Measurements from ENCODE around the gene UBR4. TPM values are rescaled to one million over a fixed set of nuclear protein-coding genes. Genes with fewer than 3 reads are reported as not detected.
"Not testable (repeated sequence)": the region's sequence is repeated elsewhere in the genome, so short reads cannot be mapped to it uniquely, and the experiment has no call there.

UBR4 gene
- total RNA-seq, 4 donors from 2014 or later, result 214 to 324 (median 272) TPM

GRCh38 chr1:19219451-19219850 lies 9.4 kb upstream of the UBR4 start:
- Histone ChIP-seq H3K9me3 (no peaks in the 10 kb centered on the region), H3K27me3 (no peaks in the 10 kb centered on the region), H3K4me3 (no peak overlapping the region), H3K27ac (no peak overlapping the region), H3K36me3 (peaks cover 86% of the 10 kb centered on the region), H3K4me1 (no peaks in the 10 kb centered on the region)
- DNase-seq (ENCODE audit: low spot score in 2 of 2), result no peak
- no peak for TF ChIP-seq CTCF (IDR thresholded peaks at IDR 0.05)
- no peak for TF ChIP-seq POLR2A (IDR thresholded peaks at IDR 0.05)
- no peak for TF ChIP-seq POLR2AphosphoS5 (IDR thresholded peaks at IDR 0.05)
- TF ChIP-seq EP300 (IDR thresholded peaks at IDR 0.05), result no peak
- 84% methylated on average over 7 of the region's 7 CpGs for WGBS

GRCh38 chr1:19216585-19216984 lies 6.5 kb upstream of the UBR4 start:
- H3K4me3 ChIP-seq; H3K27ac ChIP-seq; H3K27me3 ChIP-seq; DNase-seq (ENCODE audit: low spot score in 2 of 2); H3K9me3 ChIP-seq; H3K4me1 ChIP-seq: not testable (repeated sequence)
- H3K36me3 ChIP-seq, result peaks cover 67% of the 10 kb centered on the region
- 96% methylated on average over 4 of the region's 4 CpGs for WGBS

- TF ChIP-seq POLR2A (IDR thresholded peaks at IDR 0.05) (no peak), POLR2AphosphoS5 (IDR thresholded peaks at IDR 0.05) (no peak), CTCF (IDR thresholded peaks at IDR 0.05) (no peak), EP300 (IDR thresholded peaks at IDR 0.05) (no peak)
- Histone ChIP-seq H3K9me3 (no peaks in the 10 kb centered on the region), H3K27me3 (no peaks in the 10 kb centered on the region), H3K4me1 (peaks cover 26% of the 10 kb centered on the region), H3K27ac (no peak overlapping the region), H3K4me3 (no peak overlapping the region), H3K36me3 (peaks cover 37% of the 10 kb centered on the region)
- 90% methylated on average over 1 of the region's 1 CpG for WGBS
- DNase-seq (ENCODE audit: low spot score in 2 of 2), result no peak
Observed at GRCh38 chr1:19213580-19213979, 3.5 kb upstream of the UBR4 start.

GRCh38 chr1:19212167-19212566 lies 2.1 kb upstream of the UBR4 start:
- no peak overlapping the region for H3K27ac ChIP-seq
- no peak for TF ChIP-seq EP300 (IDR thresholded peaks at IDR 0.05)
- TF ChIP-seq POLR2AphosphoS5 (IDR thresholded peaks at IDR 0.05), result no peak
- TF ChIP-seq CTCF (IDR thresholded peaks at IDR 0.05), result no peak
- TF ChIP-seq POLR2A (IDR thresholded peaks at IDR 0.05), result no peak
- H3K27me3 ChIP-seq, result no peaks in the 10 kb centered on the region
- H3K4me3 ChIP-seq, result no peak overlapping the region
- H3K4me1 ChIP-seq, result peaks cover 37% of the 10 kb centered on the region
- H3K9me3 ChIP-seq, result no peaks in the 10 kb centered on the region
- no peak for DNase-seq (ENCODE audit: low spot score in 2 of 2)
- peaks cover 26% of the 10 kb centered on the region for H3K36me3 ChIP-seq

- peaks cover 17% of the 10 kb centered on the region for H3K36me3 ChIP-seq
- TF ChIP-seq POLR2AphosphoS5 (IDR thresholded peaks at IDR 0.05) (no peak), EP300 (IDR thresholded peaks at IDR 0.05) (peak; percentile 30)
- 18% methylated on average over 12 of the region's 12 CpGs for WGBS
- peaks cover 44% of the 10 kb centered on the region for H3K4me1 ChIP-seq
- peak overlapping the region; percentile 91 for H3K27ac ChIP-seq
- H3K9me3 ChIP-seq, result no peaks in the 10 kb centered on the region
- peak overlapping the region; percentile 92 for H3K4me3 ChIP-seq
- no peak for DNase-seq (ENCODE audit: low spot score in 2 of 2)
- H3K27me3 ChIP-seq, result no peaks in the 10 kb centered on the region
Observed at GRCh38 chr1:19210772-19211549, 895 bp upstream of the UBR4 start.

DNA sequence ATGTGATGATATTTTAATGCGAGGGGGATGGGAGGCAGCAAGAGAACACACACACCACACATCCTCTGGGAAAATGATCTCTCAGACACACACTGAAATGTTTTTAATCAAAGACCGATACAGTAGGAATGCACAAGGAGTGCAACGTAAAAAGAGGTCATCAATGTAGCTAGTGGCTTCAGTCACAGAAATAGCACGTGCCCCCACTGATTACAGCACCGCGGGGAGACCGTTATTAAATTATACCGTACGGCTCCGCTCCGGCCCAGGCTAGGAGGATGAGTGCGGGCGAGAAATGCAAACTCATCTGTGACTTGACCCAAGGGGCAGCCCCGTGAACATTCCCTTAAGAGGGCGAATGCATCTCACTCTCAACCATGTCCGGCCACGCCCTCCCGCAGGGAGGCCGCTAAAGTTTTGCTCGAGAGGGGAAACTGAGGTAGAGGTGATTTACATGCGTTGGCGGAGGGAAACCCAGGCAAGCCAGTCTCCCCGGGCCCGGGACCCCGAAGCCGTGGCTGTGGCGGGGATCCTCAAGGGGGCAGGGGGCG lies 552 bp downstream of the UBR4 start:
- DNase-seq (ENCODE audit: low spot score in 2 of 2), result peak in 1 of 2 donors; percentile 78
- Histone ChIP-seq H3K27ac (peak overlapping the region; percentile 91), H3K36me3 (peaks cover 10% of the 10 kb centered on the region), H3K4me3 (peak overlapping the region; percentile 92), H3K27me3 (no peaks in the 10 kb centered on the region), H3K9me3 (no peaks in the 10 kb centered on the region), H3K4me1 (peaks cover 51% of the 10 kb centered on the region)
- WGBS, result under 1% methylated on average over 20 of the region's 28 CpGs
- no peak for TF ChIP-seq POLR2A (IDR thresholded peaks at IDR 0.05)
- no peak for TF ChIP-seq POLR2AphosphoS5 (IDR thresholded peaks at IDR 0.05)
- TF ChIP-seq CTCF (IDR thresholded peaks at IDR 0.05), result no peak
- TF ChIP-seq EP300 (IDR thresholded peaks at IDR 0.05), result no peak

All from suprapubic skin (tissue), 4 donors.